HCT116 (cell line): Measurements from ENCODE around the gene NUCB2. TPM values are rescaled to one million over a fixed set of nuclear protein-coding genes. Genes with fewer than 3 reads are reported as not detected.
A peak's percentile ranks its signal among the peaks of the same experiment; 100 is the strongest.

Source experiments
- ATAC-seq: fragments of 200-7000 bp; cut with Tn5 transposase; 2 replicates; pipeline ENCODE4 v1.9.1; 2020; ENCODE audit warnings: mild to moderate bottlenecking, moderate library complexity
- BruUV-seq: library from RNA; stranded (reverse); fragments of 400-500 nt; replicated peaks from 2 replicates; lab custom pipeline; 2021; lab: Mats Ljungman, UMichigan
- CTCF ChIA-PET: fragments of 300-600 bp; sonication (Branson Sonifier 250); formaldehyde crosslinking; loops from one replicate; lab custom pipeline; 2021; ENCODE audit warnings: antibody characterized with exemption; lab: Charles Lee
- POLR2A ChIA-PET: fragments of 300-600, 350-600 bp; sonication (Branson Sonifier 250); formaldehyde crosslinking; loops from one replicate; lab custom pipeline; 2021; ENCODE audit warnings: antibody characterized with exemption; lab: Charles Lee
- RAD21 ChIA-PET, 2 experiments: fragments of 300-600 bp; sonication (Branson Sonifier 250); formaldehyde crosslinking; loops; one replicate each; lab custom pipeline; 2023; ENCODE audit warnings: low total read pairs in 2 of 2; ENCODE audit not compliant: uncharacterized antibody in 2 of 2, unreplicated experiment in 2 of 2, low non-redundant PET in 1 of 2; lab: Charles Lee
- DNase-seq: peaks from one replicate; pipeline ENCODE4 v3.0.0-alpha.2; 2010; ENCODE audit warnings: low read depth, low spot score
- H2AFZ ChIP-seq: fragments of 200-600 bp; shearing (Covaris generic), sonication (generic); 2 replicates; pipeline ENCODE4 v1.6.1; 2017; ENCODE audit warnings: low read depth, mixed run types, mixed read lengths, antibody characterized with exemption, low read length; ENCODE audit not compliant: poor library complexity, severe bottlenecking
- H3K27ac ChIP-seq: 2 replicates; pipeline ENCODE4 v1.5.1; 2012; ENCODE audit warnings: low read depth, low read length
- H3K27me3 ChIP-seq: fragments of 200-600 bp; sonication (generic); 2 replicates; pipeline ENCODE4 v1.6.1; 2016; ENCODE audit warnings: mixed run types, low read length, mixed read lengths; ENCODE audit not compliant: insufficient read depth
- H3K36me3 ChIP-seq, 2 experiments: fragments of 200-500 bp in 1 of 2; fragments of 200-600 bp in 1 of 2; sonication (Bioruptor generic) in 1 of 2; sonication (generic) in 1 of 2; 2 replicates each; pipeline versions ENCODE4 v1.5.1 to v1.6.1; 2014 to 2016; ENCODE audit warnings: low read length in 2 of 2, inconsistent platforms in 1 of 2, mixed read lengths in 1 of 2, mixed run types in 1 of 2; ENCODE audit not compliant: insufficient read depth in 2 of 2, control insufficient read depth in 1 of 2
- H3K4me1 ChIP-seq, 2 experiments: fragments of 200-600 bp in 1 of 2; sonication (generic) in 1 of 2; 2 replicates each; pipeline versions ENCODE4 v1.5.1 to v1.6.1; 2012 to 2017; ENCODE audit warnings: low read length in 2 of 2, inconsistent platforms in 1 of 2, mild to moderate bottlenecking in 1 of 2, mixed read lengths in 1 of 2, mixed run types in 1 of 2, moderate library complexity in 1 of 2; ENCODE audit not compliant: insufficient read depth in 2 of 2, control insufficient read depth in 1 of 2
- H3K4me2 ChIP-seq: fragments of 200-600 bp; sonication (generic); 2 replicates; pipeline ENCODE4 v1.6.1; 2017; ENCODE audit warnings: mixed run types, low read length, mixed read lengths
- H3K4me3 ChIP-seq, 2 experiments: fragments of 200-600 bp in 1 of 2; sonication (generic) in 1 of 2; replicated peaks in 1 of 2; 2 replicates each; pipeline ENCODE4 v1.5.1; 2011 to 2016; ENCODE audit warnings: low read length in 2 of 2, control low read depth in 1 of 2, low read depth in 1 of 2, mild to moderate bottlenecking in 1 of 2, mixed read lengths in 1 of 2, mixed run types in 1 of 2
- H3K79me2 ChIP-seq: fragments of 200-600 bp; sonication (generic); 2 replicates; pipeline ENCODE4 v1.6.1; 2017; ENCODE audit warnings: mild to moderate bottlenecking, mixed run types, low read length, moderate library complexity, mixed read lengths; ENCODE audit not compliant: insufficient read depth
- H3K9ac ChIP-seq: fragments of 200-600 bp; sonication (generic); 2 replicates; pipeline ENCODE4 v1.6.1; 2016; ENCODE audit warnings: low read length, mixed read lengths
- H3K9me2 ChIP-seq: fragments of 200-600 bp; sonication (generic), shearing (Covaris generic); 2 replicates; pipeline ENCODE4 v1.6.1; 2017; ENCODE audit warnings: mixed run types, mild to moderate bottlenecking, moderate library complexity; ENCODE audit not compliant: insufficient read depth
- H3K9me3 ChIP-seq, 2 experiments: fragments of 200-500 bp in 1 of 2; fragments of 200-600 bp in 1 of 2; sonication (Bioruptor generic) in 1 of 2; sonication (generic) in 1 of 2; 2 replicates each; pipeline ENCODE4 v1.6.1; 2014 to 2017; ENCODE audit warnings: low read length in 2 of 2, mixed read lengths in 2 of 2, inconsistent platforms in 1 of 2, low read depth in 1 of 2, mild to moderate bottlenecking in 1 of 2, mixed run types in 1 of 2, moderate library complexity in 1 of 2; ENCODE audit not compliant: control insufficient read depth in 1 of 2, insufficient read depth in 1 of 2
- H4K20me1 ChIP-seq: fragments of 200-600 bp; sonication (generic), shearing (Covaris generic); 2 replicates; pipeline ENCODE4 v1.6.1; 2017; ENCODE audit warnings: mixed run types, mild to moderate bottlenecking, moderate library complexity; ENCODE audit not compliant: insufficient read depth
- ATF3 ChIP-seq: IDR thresholded peaks from 2 replicates; pipeline ENCODE4 v1.6.1; 2012
- EGR1 ChIP-seq: IDR thresholded peaks from 2 replicates; pipeline ENCODE4 v1.6.1; 2012; ENCODE audit warnings: low read depth
- EZH2 ChIP-seq: fragments of 200-600 bp; sonication (generic); IDR thresholded peaks from 2 replicates; pipeline ENCODE4 v1.6.1; 2017; ENCODE audit warnings: antibody characterized with exemption, mixed run types
- EZH2phosphoT487 ChIP-seq: fragments of 200-600 bp; IDR thresholded peaks from 2 replicates; pipeline ENCODE4 v1.6.1; 2018; ENCODE audit warnings: antibody characterized with exemption, borderline replicate concordance
- FOSL1 ChIP-seq: IDR thresholded peaks from 2 replicates; pipeline ENCODE4 v1.6.1; 2012; ENCODE audit warnings: low read depth
- JUND ChIP-seq: IDR thresholded peaks from 2 replicates; pipeline ENCODE4 v1.6.1; 2012
- POLR2A ChIP-seq: IDR thresholded peaks from 2 replicates; pipeline ENCODE4 v1.7.0; 2011; ENCODE audit warnings: borderline replicate concordance; ENCODE audit not compliant: insufficient read depth, insufficient read length; ENCODE audit errors: extremely low read depth
- POLR2AphosphoS5 ChIP-seq: IDR thresholded peaks from 2 replicates; pipeline ENCODE4 v1.6.1; 2011; ENCODE audit warnings: mild to moderate bottlenecking, low read depth, low read length, moderate library complexity
- REST ChIP-seq: IDR thresholded peaks from 2 replicates; pipeline ENCODE4 v1.6.1; 2012; ENCODE audit warnings: low read depth
- SIN3A ChIP-seq: IDR thresholded peaks from 2 replicates; pipeline ENCODE4 v1.6.1; 2012; ENCODE audit warnings: low read depth
- SP1 ChIP-seq: IDR thresholded peaks from 2 replicates; pipeline ENCODE4 v1.6.1; 2012; ENCODE audit warnings: low read depth
- SRF ChIP-seq: IDR thresholded peaks from 2 replicates; pipeline ENCODE4 v1.6.1; 2012; ENCODE audit warnings: low read depth
- YY1 ChIP-seq: IDR thresholded peaks from 2 replicates; pipeline ENCODE4 v1.6.1; 2011; ENCODE audit warnings: low read length, low read depth, moderate library complexity, mild to moderate bottlenecking; ENCODE audit not compliant: insufficient replicate concordance; ENCODE audit errors: extremely low read depth
- ZNF274 ChIP-seq: fragments of 200-500 bp; sonication (Bioruptor generic); IDR thresholded peaks from 2 replicates; pipeline ENCODE4 v1.6.1; 2014; ENCODE audit warnings: mild to moderate bottlenecking, low read depth, low read length, inconsistent platforms
- intact Hi-C: fragments of 100-400 bp; cut with micrococcal nuclease; formaldehyde crosslinking; loops from 2 replicates; pipeline ENCODE4 v1.10.0; 2022
- total RNA-seq: library from RNA; stranded (reverse); gene quantifications from one replicate; pipeline ENCODE4 v1.2.1, GENCODE V29; 2021; ENCODE audit not compliant: unreplicated experiment

NUCB2 gene
- total RNA-seq, 1 experiment from 2014 or later = 40.6 TPM

- TF ChIP-seq REST = no peak
- no peak for TF ChIP-seq ATF3
- TF ChIP-seq YY1 = no peak
- TF ChIP-seq EGR1 = no peak
- TF ChIP-seq EZH2phosphoT487 = no peak
- no peak for TF ChIP-seq SIN3A
- no peak for TF ChIP-seq POLR2A
- no peak for TF ChIP-seq POLR2AphosphoS5
- TF ChIP-seq ZNF274 = no peak
- TF ChIP-seq FOSL1 = no peak
- no peak for TF ChIP-seq JUND
- TF ChIP-seq SP1 = no peak
- TF ChIP-seq, all 23 proteins: peak for 0
These were observed 32.5 kb upstream of the NUCB2 start (continued) for GRCh38 chr11:17244046-17244445.

- ChIA-PET RAD21 (no interaction called here), POLR2A (no interaction called here), CTCF (no interaction called here)
- TF ChIP-seq EZH2 (no peak), SRF (no peak), REST (no peak), ATF3 (no peak)
- Histone ChIP-seq H3K9ac (no peak overlapping the region), H3K36me3 (no peaks in the 10 kb centered on the region), H3K79me2 (no peaks in the 10 kb centered on the region), H3K9me2 (no peaks in the 10 kb centered on the region), H3K27me3 (no peaks in the 10 kb centered on the region), H2AFZ (no peak overlapping the region), H3K4me3 (no peak overlapping the region), H4K20me1 (no peaks in the 10 kb centered on the region), H3K4me2 (no peak overlapping the region), H3K27ac (no peak overlapping the region), H3K4me1 (no peaks in the 10 kb centered on the region), H3K9me3 (no peaks in the 10 kb centered on the region)
- DNase-seq = no peak
- ATAC-seq = peak; percentile 57; the same call in 1 of the 2 replicates
- no TSS peak for BruUV-seq
- intact Hi-C loops = no loop called here
These were observed 25.8 kb upstream of the NUCB2 start for GRCh38 chr11:17250561-17251350.
